Measurements from ENCODE around the gene MVP. TPM values are rescaled to one million over a fixed set of nuclear protein-coding genes. Genes with fewer than 3 reads are reported as not detected.
"Not testable (repeated sequence)": the region's sequence is repeated elsewhere in the genome, so short reads cannot be mapped to it uniquely, and the experiment has no call there.

Gene MVP
- total RNA-seq, 2 experiments from 2014 or later: 32.5 to 33.2 TPM

GRCh38 chr16:29878172-29878571, 57.9 kb downstream of the MVP start:
- no peaks in the 10 kb centered on the region for H3K36me3 Mint-ChIP-seq (ENCODE audit: low read depth)
- TF ChIP-seq CTCF (IDR thresholded peaks at IDR 0.05): no peak
- H3K27me3 Mint-ChIP-seq: peaks cover 33% of the 10 kb centered on the region
- no peaks in the 10 kb centered on the region for H3K9me3 Mint-ChIP-seq
- no peak overlapping the region for H3K27ac Mint-ChIP-seq
- CTCF ChIA-PET: interaction anchor here (1.4 to 2.0 kb wide), 2 partner anchors 30 to 154 kb away, joined by 6 to 14 read pairs; no protein-coding TSS in a partner anchor
- DNase-seq (no peak), ATAC-seq (no peak)
- peaks cover 16% of the 10 kb centered on the region for H3K4me1 Mint-ChIP-seq (ENCODE audit: low read depth)
- POLR2A ChIA-PET: interaction anchor here (1.1 to 1.5 kb wide), 4 partner anchors 14 to 48 kb away, joined by 3 to 5 read pairs (median 4); partner anchors contain the start of gene KCTD13
- intact Hi-C loops (cut with micrococcal nuclease): loop anchor here (2.0 kb wide), 1 partner anchor 21 kb away; the partner anchor contains the start of gene SEZ6L2
- H3K4me3 Mint-ChIP-seq: no peak overlapping the region

GRCh38 chr16:29881050-29881449, 60.8 kb downstream of the MVP start:
- no peak for TF ChIP-seq CTCF (IDR thresholded peaks at IDR 0.05)
- Mint-ChIP-seq H3K27me3 (peaks cover 29% of the 10 kb centered on the region), H3K4me3 (no peak overlapping the region), H3K4me1 (ENCODE audit: low read depth) (peaks cover 14% of the 10 kb centered on the region), H3K36me3 (ENCODE audit: low read depth) (no peaks in the 10 kb centered on the region), H3K27ac (no peak overlapping the region), H3K9me3 (no peaks in the 10 kb centered on the region)
- ATAC-seq (no peak), DNase-seq (no peak)
- POLR2A ChIA-PET: interaction anchor here (0.6 to 1.3 kb wide), 2 partner anchors 18 to 505 kb away, joined by 3 to 4 read pairs; partner anchors contain the start of gene CDIPT
- CTCF ChIA-PET: no interaction called here
- intact Hi-C loops (cut with micrococcal nuclease): no loop called here

- H3K9me3 Mint-ChIP-seq: no peaks in the 10 kb centered on the region
- H3K4me3 Mint-ChIP-seq: no peak overlapping the region
- DNase-seq (no peak), ATAC-seq (no peak)
- ChIA-PET CTCF (interaction anchor here (0.7 kb wide), 1 partner anchor 8 kb away, joined by 4 read pairs; no protein-coding TSS in a partner anchor), POLR2A (no interaction called here)
- H3K4me1 Mint-ChIP-seq (ENCODE audit: low read depth): no peaks in the 10 kb centered on the region
- no peaks in the 10 kb centered on the region for H3K36me3 Mint-ChIP-seq (ENCODE audit: low read depth)
- intact Hi-C loops (cut with micrococcal nuclease): no loop called here
- TF ChIP-seq CTCF (IDR thresholded peaks at IDR 0.05): no peak
- no peak overlapping the region for H3K27ac Mint-ChIP-seq
- H3K27me3 Mint-ChIP-seq: peaks cover 12% of the 10 kb centered on the region
Measured at GRCh38 chr16:29883987-29884386, 63.7 kb downstream of the MVP start.

- ATAC-seq; H3K4me3 Mint-ChIP-seq; H3K27ac Mint-ChIP-seq; DNase-seq; intact Hi-C loops (cut with micrococcal nuclease); H3K36me3 Mint-ChIP-seq (ENCODE audit: low read depth); H3K4me1 Mint-ChIP-seq (ENCODE audit: low read depth); H3K9me3 Mint-ChIP-seq; H3K27me3 Mint-ChIP-seq: not testable (repeated sequence)
- ChIA-PET POLR2A (interaction anchor here (0.5 to 1.2 kb wide), 3 partner anchors 10 to 696 kb away, joined by 3 read pairs; no protein-coding TSS in a partner anchor), CTCF (interaction anchor here (1.3 to 1.5 kb wide), 2 partner anchors 27 to 143 kb away, joined by 3 to 5 read pairs; no protein-coding TSS in a partner anchor)
Measured at GRCh38 chr16:29889372-29889771, 69.1 kb downstream of the MVP start.

GRCh38 chr16:29891525-29892457, 71.5 kb downstream of the MVP start:
- Mint-ChIP-seq H3K27me3 (peaks cover 7% of the 10 kb centered on the region), H3K27ac (no peak overlapping the region), H3K4me3 (no peak overlapping the region), H3K4me1 (ENCODE audit: low read depth) (no peaks in the 10 kb centered on the region), H3K9me3 (no peaks in the 10 kb centered on the region), H3K36me3 (ENCODE audit: low read depth) (no peaks in the 10 kb centered on the region)
- CTCF ChIA-PET: interaction anchor here (1.4 kb wide), 1 partner anchor 140 kb away, joined by 3 read pairs; no protein-coding TSS in a partner anchor
- TF ChIP-seq CTCF (IDR thresholded peaks at IDR 0.05): no peak
- POLR2A ChIA-PET: interaction anchor here (0.6 kb wide), 1 partner anchor 24 kb away, joined by 3 read pairs; no protein-coding TSS in a partner anchor
- DNase-seq: no peak
- ATAC-seq: no peak
- intact Hi-C loops (cut with micrococcal nuclease): no loop called here
